ENCODE data around the gene SRC.

Gene SRC

DNA sequence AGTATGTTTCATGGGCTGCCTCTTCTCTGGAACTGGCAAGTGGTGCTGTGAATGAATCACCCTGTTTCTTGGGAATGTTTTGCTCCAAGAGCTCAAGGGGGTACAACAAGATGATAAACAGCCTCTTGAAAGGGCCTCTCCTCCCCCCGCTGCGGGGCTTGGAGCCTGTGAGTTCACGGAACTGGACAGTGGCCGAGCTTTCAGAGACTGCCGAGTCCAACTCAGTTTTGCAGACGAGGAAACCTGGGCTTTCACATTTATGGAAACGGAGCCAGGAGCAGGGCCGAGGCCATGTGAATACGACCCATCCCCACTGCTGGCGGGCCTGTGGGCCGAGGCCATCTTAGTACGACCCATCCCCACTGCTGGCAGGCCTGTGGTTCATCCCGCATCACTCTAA, 18.2 kb upstream of the SRC start (continued):
- TF ChIP-seq, protein P1, sequence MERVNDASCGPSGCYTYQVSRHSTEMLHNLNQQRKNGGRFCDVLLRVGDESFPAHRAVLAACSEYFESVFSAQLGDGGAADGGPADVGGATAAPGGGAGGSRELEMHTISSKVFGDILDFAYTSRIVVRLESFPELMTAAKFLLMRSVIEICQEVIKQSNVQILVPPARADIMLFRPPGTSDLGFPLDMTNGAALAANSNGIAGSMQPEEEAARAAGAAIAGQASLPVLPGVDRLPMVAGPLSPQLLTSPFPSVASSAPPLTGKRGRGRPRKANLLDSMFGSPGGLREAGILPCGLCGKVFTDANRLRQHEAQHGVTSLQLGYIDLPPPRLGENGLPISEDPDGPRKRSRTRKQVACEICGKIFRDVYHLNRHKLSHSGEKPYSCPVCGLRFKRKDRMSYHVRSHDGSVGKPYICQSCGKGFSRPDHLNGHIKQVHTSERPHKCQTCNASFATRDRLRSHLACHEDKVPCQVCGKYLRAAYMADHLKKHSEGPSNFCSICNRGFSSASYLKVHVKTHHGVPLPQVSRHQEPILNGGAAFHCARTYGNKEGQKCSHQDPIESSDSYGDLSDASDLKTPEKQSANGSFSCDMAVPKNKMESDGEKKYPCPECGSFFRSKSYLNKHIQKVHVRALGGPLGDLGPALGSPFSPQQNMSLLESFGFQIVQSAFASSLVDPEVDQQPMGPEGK (CRISPR knock-in tag; IDR thresholded peaks at IDR 0.05; ENCODE audit: borderline replicate concordance), result no peak
- TF ChIP-seq ESRRG (CRISPR knock-in tag; IDR thresholded peaks at IDR 0.05) (no peak), ZNF565 (CRISPR knock-in tag; conservative IDR thresholded peaks at IDR 0.05; ENCODE audit: low read depth) (no peak), BACH2 (CRISPR knock-in tag; IDR thresholded peaks at IDR 0.05; ENCODE audit: borderline replicate concordance) (no peak), ARNTL (CRISPR knock-in tag; IDR thresholded peaks at IDR 0.05; ENCODE audit: borderline replicate concordance, low read depth) (no peak), ISL1 (CRISPR knock-in tag; IDR thresholded peaks at IDR 0.05) (no peak), ZNF8 (CRISPR knock-in tag; IDR thresholded peaks at IDR 0.05) (no peak), ZNF70 (CRISPR knock-in tag; IDR thresholded peaks at IDR 0.05) (no peak)

DNA sequence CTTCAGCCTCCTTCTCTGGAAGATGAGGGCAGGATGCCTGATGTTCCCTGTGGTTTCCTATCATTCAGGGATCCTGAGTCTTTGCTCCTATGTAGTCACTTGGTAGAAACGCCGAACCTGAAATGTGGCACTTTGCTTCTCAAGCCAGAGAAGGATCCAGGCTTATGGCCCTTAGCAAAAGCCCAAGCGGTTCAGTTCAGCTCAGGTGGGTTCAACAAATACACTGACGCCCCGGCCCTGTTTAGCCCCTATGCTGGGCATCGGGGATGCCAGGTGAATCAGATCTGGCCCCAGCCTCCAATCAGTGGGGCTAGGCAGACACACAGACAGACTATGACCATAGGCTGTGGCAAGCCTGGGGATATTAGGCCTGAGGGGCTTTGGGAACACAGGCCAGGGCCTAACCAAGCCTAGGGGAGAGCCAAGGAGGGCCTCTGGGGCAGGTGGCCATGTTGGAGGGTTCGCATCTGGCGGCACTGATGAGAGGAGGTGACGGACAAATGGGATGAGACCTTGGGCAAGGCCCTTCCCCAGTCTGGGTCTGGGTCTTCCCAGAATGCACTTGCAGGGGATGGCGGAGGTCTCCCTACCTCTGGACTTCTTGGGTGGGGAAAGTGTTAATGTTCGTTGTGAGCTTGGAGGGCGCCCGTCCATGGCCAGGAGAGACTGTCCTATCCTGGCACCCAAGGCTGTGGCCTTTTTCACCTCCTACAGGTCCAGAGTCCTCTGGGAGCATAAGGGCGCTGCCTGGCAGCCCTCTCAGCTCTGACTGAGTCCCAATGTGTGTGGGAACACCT, 17.6 kb upstream of the SRC start:
- no peak for ATAC-seq
- TF ChIP-seq, protein P1 (CRISPR knock-in tag; IDR thresholded peaks at IDR 0.05; ENCODE audit: borderline replicate concordance), result no peak
- TF ChIP-seq RARB (CRISPR knock-in tag; IDR thresholded peaks at IDR 0.05) (no peak), ZFP30 (CRISPR knock-in tag; IDR thresholded peaks at IDR 0.05) (no peak)

DNA sequence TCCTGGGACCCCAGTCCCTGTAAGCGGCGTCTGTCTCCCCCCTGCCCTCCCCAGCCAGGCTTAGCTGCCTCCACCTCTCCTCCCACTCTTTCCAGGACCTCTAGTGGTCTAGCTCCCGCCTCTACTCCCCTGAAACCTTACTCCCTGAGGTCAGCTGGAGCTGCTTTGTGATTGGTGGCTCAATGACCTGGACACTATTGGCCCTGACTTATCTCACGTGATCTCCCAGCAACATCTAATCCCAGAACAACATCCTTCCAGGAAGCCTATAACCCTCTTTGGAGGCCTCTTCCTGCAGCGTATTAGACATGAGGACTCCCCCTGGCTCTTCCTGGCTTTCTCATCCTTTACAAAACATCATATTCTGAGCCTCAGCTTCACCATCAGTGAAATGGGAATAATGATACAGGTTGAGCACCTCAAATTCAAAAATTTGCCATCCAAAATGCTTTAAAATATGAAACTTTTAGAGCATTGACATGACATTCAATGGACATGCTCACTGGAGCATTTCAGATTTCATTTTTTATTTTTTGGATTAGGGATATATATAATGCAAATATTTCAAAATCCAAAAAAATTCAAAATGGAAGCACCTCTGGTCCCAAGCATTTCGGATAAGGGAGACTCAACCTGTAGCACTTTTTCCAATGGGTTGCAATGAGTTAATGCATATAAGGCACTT, 16.3 kb upstream of the SRC start:
- ATAC-seq, result no peak
- TF ChIP-seq RARB (CRISPR knock-in tag; IDR thresholded peaks at IDR 0.05) (no peak), GLIS3 (CRISPR knock-in tag; IDR thresholded peaks at IDR 0.05) (no peak), CSDC2 (CRISPR knock-in tag; IDR thresholded peaks at IDR 0.05) (no peak), TCF4 (CRISPR knock-in tag; IDR thresholded peaks at IDR 0.05; ENCODE audit: borderline replicate concordance) (no peak), ZC3H10 (CRISPR knock-in tag; IDR thresholded peaks at IDR 0.05) (no peak), OSR1 (CRISPR knock-in tag; IDR thresholded peaks at IDR 0.05) (no peak), ARNTL (CRISPR knock-in tag; IDR thresholded peaks at IDR 0.05; ENCODE audit: borderline replicate concordance, low read depth) (no peak), ZNF8 (CRISPR knock-in tag; IDR thresholded peaks at IDR 0.05) (no peak), ZNF565 (CRISPR knock-in tag; conservative IDR thresholded peaks at IDR 0.05; ENCODE audit: low read depth) (no peak), ZFP3 (CRISPR knock-in tag; IDR thresholded peaks at IDR 0.05) (no peak), ESRRG (CRISPR knock-in tag; IDR thresholded peaks at IDR 0.05) (no peak), PPARA (CRISPR knock-in tag; IDR thresholded peaks at IDR 0.05; ENCODE audit: borderline replicate concordance) (no peak)
- TF ChIP-seq, protein P2, sequence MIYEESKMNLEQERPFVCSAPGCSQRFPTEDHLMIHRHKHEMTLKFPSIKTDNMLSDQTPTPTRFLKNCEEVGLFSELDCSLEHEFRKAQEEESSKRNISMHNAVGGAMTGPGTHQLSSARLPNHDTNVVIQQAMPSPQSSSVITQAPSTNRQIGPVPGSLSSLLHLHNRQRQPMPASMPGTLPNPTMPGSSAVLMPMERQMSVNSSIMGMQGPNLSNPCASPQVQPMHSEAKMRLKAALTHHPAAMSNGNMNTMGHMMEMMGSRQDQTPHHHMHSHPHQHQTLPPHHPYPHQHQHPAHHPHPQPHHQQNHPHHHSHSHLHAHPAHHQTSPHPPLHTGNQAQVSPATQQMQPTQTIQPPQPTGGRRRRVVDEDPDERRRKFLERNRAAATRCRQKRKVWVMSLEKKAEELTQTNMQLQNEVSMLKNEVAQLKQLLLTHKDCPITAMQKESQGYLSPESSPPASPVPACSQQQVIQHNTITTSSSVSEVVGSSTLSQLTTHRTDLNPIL (CRISPR knock-in tag; IDR thresholded peaks at IDR 0.05; ENCODE audit: low read depth), result no peak
- TF ChIP-seq, protein P3, sequence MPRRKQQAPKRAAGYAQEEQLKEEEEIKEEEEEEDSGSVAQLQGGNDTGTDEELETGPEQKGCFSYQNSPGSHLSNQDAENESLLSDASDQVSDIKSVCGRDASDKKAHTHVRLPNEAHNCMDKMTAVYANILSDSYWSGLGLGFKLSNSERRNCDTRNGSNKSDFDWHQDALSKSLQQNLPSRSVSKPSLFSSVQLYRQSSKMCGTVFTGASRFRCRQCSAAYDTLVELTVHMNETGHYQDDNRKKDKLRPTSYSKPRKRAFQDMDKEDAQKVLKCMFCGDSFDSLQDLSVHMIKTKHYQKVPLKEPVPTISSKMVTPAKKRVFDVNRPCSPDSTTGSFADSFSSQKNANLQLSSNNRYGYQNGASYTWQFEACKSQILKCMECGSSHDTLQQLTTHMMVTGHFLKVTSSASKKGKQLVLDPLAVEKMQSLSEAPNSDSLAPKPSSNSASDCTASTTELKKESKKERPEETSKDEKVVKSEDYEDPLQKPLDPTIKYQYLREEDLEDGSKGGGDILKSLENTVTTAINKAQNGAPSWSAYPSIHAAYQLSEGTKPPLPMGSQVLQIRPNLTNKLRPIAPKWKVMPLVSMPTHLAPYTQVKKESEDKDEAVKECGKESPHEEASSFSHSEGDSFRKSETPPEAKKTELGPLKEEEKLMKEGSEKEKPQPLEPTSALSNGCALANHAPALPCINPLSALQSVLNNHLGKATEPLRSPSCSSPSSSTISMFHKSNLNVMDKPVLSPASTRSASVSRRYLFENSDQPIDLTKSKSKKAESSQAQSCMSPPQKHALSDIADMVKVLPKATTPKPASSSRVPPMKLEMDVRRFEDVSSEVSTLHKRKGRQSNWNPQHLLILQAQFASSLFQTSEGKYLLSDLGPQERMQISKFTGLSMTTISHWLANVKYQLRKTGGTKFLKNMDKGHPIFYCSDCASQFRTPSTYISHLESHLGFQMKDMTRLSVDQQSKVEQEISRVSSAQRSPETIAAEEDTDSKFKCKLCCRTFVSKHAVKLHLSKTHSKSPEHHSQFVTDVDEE (CRISPR knock-in tag; IDR thresholded peaks at IDR 0.05), result no peak
- TF ChIP-seq, protein P4, sequence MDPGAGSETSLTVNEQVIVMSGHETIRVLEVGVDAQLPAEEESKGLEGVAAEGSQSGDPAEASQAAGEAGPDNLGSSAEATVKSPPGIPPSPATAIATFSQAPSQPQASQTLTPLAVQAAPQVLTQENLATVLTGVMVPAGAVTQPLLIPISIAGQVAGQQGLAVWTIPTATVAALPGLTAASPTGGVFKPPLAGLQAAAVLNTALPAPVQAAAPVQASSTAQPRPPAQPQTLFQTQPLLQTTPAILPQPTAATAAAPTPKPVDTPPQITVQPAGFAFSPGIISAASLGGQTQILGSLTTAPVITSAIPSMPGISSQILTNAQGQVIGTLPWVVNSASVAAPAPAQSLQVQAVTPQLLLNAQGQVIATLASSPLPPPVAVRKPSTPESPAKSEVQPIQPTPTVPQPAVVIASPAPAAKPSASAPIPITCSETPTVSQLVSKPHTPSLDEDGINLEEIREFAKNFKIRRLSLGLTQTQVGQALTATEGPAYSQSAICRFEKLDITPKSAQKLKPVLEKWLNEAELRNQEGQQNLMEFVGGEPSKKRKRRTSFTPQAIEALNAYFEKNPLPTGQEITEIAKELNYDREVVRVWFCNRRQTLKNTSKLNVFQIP (CRISPR knock-in tag; IDR thresholded peaks at IDR 0.05; ENCODE audit: borderline replicate concordance, low read depth), result no peak
